HG03469 (cell line): ENCODE data around the gene JAK1.

Experiments
- ATAC-seq: cut with Tn5 transposase; IDR thresholded peaks from one replicate; pipeline ENCODE4 v1.9.1; 2021; ENCODE audit warnings: mild to moderate bottlenecking, moderate library complexity, moderate number of reproducible peaks; ENCODE audit not compliant: unreplicated experiment

Gene JAK1

GRCh38 chr1:64894438-64895196, 71.7 kb downstream of the JAK1 start:
- ATAC-seq, result no peak

GRCh38 chr1:64893921-64894320, 72.4 kb downstream of the JAK1 start:
- no peak for ATAC-seq

DNA sequence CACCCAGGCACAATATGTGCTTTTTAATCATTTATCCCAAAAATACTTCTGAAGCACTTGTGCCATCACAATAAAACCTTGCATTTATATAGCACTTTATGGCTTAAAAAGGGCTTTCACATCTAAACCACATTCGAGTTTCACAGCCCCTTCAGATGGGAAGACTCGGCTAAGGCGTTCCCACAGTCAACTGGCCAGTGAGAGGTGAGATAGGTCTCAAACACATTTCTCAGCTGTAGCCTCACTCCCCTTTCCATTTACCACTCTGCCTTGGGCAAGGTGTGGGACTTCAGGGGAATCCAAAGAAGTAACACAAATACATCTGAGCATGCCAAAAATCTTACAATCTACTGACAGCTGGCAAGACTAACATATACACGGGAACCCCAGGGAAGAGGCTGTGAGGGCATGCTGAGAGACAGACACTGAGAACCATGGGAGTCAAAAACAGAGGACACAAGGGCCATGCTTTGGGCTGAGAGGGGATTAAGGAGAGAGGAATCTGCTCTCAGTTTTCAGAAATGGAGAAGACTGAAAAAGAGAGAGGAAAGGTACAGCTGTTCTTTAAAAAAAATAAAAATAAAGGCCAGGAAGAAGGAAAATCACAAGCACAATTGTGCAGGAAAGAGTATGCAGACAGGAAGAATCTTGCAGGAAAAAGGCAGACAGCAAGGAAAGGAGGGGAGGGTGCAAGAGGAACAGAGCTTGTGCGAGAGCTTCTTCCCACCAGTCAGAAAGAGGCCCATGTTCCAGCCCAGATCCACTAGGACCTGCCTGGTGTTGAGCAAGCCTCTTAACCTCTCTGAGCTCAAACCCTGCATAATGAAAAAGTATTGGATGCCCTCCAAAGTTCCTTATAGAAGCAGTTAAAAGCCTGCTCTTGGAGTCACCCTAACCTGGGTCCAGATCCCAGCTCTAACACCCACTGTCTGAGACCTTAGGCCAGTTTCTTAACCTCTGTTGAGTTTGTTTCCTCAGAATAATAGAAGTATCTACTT, 73.5 kb downstream of the JAK1 start:
- ATAC-seq, result no peak

DNA sequence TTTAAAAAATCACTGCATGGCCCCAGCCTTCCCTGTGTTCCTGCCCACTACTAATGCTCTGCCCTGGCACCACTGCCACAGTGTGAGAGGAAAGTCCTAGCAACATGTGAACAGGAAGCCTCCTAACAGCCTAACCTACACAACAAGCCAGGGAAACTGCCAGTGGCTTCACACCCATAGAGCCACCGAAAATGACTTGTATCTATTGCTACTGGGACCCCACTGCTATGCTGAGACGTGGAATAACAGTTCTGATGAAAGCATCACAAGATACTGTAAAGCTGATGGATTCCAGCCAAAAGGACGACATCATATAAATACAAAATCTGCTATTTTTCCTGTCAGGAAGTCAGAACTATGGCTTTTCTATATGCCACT, 74.9 kb downstream of the JAK1 start:
- ATAC-seq, result no peak

- no peak for ATAC-seq
These were observed 75.5 kb downstream of the JAK1 start for GRCh38 chr1:64890699-64891447.

DNA sequence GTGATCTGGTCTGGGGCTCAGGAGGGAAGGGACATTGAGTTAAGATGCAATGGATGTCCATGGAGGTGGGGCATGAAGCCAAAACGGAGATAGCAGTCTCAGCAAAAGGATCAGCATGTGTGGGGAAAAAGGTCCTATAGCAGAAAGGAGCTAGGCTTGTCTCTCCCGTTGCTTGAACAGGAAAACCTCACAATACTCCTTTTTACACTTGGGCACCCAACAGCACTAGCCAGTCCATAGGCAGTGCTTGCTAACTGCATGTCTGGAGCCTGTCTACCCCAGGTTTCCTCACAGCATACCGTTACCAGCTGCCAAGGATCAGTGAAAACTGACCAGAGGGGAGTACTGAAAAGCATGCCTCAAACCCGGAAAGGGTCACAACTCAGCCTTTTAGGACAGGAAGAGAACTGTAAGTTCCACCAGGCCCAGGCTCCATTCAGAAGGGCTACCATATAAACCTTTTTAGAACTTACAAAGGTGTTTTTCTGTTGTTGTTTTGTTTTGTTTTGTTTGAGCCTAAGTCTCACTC, 78.6 kb downstream of the JAK1 start:
- ATAC-seq, result no peak

DNA sequence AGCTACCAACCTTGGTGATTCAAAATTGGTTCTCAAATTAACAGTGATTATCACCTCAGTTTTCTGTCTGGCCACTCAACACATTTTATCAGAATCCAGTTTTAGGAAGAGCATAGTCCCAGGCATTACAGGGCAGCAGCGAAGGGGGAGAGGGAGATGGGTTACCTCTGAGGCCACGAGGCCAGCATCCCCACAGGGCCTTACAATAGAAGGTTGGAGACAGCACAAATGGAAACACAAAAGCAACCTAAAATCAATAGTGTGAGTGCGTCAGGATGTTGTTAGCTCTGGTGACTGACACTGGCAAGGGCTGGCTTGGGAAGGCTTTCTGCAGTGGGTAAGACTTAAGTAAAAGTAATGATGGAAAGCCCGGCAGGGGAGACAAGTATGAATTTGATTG, 79.5 kb downstream of the JAK1 start:
- ATAC-seq, result no peak

DNA sequence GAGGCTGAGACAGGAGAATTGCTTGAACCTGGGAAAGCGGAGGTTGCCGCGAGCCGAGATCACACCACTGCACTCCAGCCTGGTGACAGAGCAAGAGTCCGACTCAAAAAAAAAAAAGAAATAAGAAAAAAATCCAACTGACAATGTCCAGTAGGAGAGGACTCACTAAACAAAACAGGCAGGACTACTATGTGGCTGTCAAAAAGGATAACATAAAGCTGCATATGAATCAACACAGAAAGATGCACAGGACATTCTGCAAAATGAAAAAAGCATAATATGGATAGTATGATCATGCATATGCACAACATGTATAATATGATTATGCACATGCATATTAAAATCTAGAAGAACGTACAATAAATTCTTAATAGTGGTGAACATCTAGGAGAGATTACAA, 80.7 kb downstream of the JAK1 start:
- no peak for ATAC-seq

DNA sequence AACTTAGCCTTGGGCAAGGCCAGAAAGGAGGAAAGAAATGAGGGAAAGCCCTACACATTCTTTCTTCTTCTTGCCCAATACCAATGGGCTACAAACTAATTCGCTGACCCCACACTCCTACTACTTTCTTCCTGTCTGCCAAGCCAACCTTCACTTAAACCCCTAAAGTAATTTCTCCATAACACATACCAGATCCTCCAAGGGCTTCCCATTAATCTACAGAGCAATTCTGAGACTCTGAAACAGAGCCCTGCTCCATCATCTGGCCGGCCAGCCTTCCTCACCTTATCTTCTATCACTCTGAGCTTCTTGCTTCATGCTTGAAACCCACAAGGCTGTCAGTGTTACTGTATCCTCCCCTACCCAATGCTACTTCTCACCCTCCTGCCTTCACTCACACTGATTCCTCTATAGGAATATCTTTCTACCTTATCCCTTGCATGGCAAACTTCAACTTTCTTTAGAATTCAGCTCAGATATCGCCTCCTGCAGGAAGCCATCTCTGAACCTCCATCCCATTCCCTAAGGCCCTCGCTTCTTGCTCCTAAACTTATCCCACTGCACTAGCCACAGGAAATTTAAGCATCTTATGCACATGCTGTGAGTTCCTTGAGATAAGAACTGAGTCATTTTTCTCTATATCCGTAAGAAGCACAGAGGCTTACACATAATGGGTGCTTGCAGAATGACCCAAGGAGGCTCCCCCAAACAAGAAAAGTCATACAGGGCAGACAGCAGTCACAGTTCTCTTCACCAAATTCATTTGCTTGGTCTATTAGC, 81.9 kb downstream of the JAK1 start:
- ATAC-seq, result no peak

DNA sequence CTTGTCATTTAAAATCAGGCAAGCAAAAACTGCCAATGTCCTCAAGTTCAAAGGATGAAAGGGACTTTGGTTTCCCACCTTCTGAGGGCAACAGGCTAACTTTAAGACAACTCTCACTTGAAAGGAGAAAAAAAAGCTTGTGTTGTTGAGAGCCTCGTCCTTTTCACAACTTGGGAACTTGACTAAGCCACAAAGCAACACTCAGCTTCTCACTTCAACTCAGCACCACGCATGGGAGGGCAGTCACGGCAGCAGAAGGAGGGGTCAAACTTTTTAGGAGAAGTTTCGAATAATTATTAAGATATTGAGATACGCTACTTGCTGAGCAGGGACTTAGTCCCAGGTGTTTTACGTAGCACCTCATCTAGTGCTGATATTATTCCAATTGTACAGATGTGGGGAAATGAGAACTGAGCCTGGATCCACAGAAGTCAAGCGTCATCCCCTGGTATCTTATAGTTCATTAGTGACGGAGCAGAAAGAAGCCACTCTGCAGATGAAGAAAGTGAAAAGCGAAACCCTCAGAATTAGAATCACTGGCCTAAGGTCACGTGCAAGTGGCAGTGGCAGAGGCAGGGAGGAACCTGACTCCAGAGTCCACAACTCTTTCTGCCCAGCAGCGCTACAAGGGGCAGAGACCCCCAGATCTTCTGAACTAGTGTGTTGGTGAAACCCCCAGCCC, 83.6 kb downstream of the JAK1 start:
- ATAC-seq, result no peak

DNA sequence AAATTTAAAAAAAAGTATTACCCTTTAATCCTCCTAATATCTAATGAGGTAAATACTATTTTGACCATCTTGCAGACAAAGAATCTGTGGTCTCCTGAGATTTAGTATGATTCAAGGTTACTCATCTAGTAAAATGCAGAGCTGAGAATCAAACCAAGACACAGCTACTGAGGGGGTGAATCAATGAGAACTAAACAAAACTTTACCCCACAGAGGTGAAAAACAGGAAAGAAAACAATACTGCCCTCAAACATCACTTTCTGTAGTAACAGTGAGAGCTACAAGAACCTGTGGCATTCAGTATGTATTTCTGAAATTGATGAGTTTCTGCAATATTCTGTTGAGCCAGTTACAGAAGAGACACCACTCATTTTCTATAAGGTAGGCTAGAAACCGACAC, 85.1 kb downstream of the JAK1 start:
- no peak for ATAC-seq

- no peak for ATAC-seq
These were observed 85.9 kb downstream of the JAK1 start for GRCh38 chr1:64880449-64880848.

- ATAC-seq, result no peak
These were observed 87.3 kb downstream of the JAK1 start for GRCh38 chr1:64878931-64879611.

DNA sequence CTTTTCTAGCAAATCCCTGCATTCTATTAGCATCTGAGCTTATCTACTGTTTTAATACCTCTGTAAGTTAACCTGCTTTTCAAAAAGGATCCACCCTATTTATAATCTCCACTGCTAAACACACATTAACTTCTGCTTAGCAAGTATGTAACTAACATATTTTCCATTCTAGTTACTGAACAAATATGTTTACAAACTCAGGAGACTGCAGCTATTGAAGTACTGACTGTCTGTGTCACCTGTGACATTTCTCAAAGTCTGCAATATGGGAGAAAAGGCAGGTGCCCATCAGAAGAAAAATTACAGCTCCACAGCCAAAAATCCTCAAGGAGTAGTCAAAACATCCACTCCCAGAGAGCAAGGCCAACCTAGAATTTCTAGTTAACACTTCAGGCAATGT, 88.3 kb downstream of the JAK1 start:
- no peak for ATAC-seq

DNA sequence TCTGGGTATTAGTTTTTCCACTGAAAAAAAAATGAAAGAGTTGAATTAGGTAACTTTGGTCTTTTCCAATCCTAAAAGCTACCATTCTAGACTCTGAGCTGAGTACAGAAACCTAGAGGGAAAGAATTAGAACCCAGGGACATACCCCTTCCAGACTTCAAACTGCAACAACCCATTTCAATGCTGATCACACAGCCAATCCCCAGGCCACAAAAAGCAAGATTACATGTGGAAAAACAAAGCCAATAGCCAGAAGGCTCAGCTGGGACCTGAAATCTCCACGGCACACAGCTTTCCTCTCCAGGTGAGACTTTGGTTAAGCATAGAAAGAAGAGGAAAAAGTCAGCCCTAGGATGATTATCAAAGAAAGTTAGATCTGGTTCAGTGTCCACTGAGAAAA, 88.8 kb downstream of the JAK1 start:
- no peak for ATAC-seq

DNA sequence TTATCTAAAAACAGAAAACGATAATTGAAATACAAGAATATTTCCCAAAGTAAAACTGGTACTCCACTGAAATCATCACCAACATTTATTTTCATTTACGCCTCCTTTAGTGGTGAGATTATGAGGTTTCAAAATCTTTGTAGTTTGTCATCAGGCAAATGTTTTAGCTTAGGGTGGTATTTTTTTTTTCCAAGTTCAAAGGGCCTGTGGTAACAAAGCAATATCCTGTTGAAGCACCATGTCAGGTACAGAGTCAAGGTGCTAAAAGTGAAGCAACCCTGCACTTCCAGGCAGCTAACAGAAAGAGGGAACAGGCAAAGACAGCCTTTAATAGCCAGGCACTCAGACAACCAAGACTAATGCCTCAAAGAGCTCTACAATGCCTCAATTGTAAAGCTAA, 89.2 kb downstream of the JAK1 start:
- no peak for ATAC-seq

DNA sequence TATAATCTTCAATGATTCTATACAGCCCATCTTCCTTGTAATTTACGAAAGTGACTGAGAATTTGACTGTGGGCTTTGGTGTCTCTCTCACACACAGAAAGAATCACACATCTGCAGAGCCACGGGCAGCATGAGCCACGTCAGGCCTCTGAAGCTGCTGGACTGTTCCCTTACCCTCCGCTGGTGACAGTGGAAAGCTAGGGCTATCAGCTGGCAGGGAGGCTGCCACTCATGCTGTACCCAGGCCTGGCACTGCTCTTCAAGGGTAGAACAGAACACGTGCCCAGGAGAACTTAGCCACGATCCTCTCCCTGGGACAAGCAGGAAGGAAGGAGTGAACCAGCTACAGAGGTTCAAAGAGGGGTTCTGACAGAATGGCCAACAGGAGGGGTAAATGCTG, 90.7 kb downstream of the JAK1 start:
- ATAC-seq, result no peak

- ATAC-seq, result no peak
These were observed 91.2 kb downstream of the JAK1 start for GRCh38 chr1:64875101-64875500.

DNA sequence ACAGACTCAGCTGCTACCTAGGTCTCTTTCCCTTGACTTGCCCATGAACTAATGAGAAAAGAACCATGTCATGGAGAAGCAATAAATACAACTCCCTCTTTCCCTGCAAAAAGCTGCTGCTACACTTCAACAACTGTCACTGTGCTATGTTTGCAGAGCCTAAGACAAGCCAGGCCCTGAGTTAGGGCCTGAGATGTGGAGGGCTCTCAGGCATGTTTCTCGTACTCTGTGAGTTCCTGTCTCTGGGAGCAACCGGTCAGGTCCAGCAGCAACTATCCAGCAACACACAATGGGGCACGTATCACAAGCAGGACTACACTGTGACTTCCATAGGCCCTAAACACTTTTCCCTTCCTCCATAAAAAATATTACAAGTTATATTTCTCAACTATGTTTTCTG, 91.7 kb downstream of the JAK1 start:
- no peak for ATAC-seq
